HG03442 (cell line): ENCODE measurements around the gene COPS9.

Experiments
- ATAC-seq: cut with Tn5 transposase; IDR thresholded peaks from one replicate; pipeline ENCODE4 v1.9.1; 2021; ENCODE audit warnings: mild to moderate bottlenecking, moderate library complexity; ENCODE audit not compliant: unreplicated experiment

The COPS9 gene

DNA sequence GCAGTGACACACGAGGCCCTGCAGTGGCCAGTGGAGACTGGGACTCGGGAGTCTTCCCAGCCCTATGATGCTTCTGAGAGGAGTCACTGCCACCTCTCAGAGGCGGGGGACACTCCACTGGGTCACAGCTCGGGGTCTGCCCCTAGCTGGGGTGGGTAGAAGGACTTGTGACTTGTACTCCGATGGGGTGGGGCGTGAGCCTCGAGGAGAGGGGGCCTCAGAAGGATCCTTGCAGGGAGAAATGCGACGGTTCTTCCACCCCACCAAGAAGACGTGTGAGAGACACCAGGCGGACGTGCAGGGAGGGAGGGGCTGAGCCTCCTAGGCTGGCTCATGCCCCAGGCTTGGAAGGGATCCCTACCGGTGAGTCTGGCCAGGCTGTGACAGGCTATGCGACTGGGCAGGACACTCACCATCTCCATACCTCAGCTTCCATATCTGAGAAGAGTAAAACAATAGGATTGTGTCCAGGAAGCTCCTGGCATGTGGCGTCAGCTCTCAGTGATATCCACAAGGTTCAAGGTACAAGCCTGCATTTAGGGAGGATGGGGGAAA, 15.4 kb upstream of the COPS9 start:
- ATAC-seq, result no peak

GRCh38 chr2:240149943-240150784, 14.1 kb upstream of the COPS9 start:
- no peak for ATAC-seq

DNA sequence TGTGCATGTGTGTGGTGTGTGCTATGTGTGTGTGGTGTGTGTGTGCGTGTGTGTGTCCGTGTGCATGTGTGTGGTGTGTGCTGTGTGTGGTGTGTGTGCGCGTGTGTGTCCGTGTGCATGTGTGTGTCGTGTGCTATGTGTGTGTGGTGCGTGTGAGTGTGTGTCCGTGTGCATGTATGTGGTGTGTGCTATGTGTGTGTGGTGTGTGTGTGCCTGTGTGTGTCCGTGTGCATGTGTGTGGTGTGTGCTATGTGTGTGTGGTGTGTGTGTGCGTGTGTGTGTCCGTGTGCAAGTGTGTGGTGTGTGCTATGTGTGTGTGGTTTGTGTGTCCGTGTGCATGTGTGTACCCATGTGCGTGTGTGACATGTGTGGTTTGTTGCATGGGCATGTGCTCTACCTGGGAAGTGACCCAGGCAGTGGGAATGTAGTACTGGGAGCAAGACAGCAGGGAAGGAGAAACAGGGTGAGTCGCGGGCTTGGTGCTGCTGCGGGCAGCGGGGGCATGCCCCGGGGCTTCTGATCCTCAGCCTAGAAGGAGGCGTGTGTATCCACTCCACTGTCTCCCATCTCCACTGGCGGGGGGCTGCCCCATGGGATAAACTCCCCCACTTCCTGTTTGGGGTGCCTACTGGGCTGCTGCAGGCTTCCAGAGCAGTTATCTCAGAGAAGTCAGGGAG, 11.9 kb upstream of the COPS9 start:
- no peak for ATAC-seq

DNA sequence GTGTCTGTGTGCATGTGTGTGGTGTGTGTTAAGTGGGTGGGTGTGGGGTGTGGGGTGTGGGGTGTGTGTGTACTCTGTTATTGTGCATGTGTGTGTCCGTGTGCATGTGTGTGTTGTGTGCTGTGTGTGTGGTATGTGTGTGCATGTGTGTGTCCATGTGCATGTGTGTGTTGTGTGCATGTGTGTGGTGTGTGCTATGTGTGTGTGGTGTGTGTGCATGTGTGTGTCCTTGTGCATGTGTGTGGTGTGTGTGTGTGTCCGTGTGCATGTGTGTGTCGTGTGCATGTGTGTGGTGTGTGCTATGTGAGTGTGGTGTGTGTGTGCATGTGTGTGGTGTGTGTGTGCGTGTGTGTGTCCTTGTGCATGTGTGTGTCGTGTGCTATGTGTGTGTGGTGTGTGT, 11.3 kb upstream of the COPS9 start:
- ATAC-seq, result no peak

DNA sequence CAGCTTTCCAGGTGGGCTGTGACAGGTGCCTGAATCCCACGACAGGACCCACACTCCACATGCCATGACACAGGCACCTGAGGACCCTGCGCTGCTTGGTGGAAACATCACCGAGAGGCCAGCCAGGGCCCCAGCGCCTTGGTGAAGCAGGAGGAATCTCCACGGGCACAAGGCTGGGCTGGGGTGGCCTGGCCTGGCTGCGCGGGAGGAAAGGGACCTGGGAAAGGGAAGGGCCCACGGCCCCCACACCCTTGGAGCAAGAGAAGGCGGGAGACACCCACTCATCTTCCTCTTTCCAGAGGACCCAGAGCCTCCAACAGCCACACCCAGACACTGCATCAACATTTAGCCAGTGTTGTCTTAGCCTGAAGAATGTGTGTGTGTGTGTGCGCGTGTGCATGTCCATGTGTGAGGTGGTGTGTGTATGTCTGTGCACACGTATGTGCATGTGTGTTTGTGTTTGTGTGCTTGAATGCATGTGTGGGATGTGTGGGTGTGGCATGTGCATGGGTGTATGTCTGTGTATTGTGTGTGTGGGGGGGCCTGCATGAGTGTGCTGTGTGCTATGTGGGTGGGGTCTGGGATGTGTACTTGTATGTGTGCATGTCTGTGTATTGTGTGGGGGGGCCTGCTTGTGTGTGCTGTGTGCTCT, 10.6 kb upstream of the COPS9 start:
- ATAC-seq, result no peak

- ATAC-seq, result no peak
Measured at GRCh38 chr2:240146141-240146561, 10.0 kb upstream of the COPS9 start.

- ATAC-seq, result no peak
Measured at GRCh38 chr2:240145461-240145860, 9.4 kb upstream of the COPS9 start.

DNA sequence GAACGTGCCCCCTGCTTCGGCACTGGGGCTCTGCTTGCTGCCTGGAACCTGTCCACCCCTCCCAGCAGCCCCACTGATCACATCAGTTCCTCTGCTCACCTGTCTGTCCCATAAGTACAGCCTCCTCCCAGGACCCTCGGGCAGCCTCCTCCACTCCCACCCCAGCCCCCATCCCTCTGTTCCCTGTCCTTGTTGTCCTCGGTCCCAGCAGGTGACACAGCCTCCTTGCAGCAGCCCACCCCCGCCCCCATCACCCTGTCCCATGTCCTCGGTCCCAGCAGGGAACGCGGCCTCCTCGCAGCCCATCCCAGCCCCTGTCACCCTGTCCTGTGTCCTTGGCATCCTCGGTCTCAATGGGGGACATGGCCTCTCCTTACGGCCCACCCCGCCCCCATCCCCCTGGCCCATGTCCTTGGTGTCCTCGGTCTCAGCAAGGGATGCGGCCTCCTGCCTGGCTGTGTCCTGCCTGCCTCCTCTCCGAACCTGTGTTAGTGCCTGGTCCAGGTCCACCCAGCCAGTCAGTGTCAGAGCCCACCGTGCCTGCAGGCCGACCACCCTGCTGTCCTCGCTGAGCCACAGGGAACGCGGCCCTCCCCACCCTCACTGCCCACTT, 8.7 kb upstream of the COPS9 start:
- no peak for ATAC-seq

DNA sequence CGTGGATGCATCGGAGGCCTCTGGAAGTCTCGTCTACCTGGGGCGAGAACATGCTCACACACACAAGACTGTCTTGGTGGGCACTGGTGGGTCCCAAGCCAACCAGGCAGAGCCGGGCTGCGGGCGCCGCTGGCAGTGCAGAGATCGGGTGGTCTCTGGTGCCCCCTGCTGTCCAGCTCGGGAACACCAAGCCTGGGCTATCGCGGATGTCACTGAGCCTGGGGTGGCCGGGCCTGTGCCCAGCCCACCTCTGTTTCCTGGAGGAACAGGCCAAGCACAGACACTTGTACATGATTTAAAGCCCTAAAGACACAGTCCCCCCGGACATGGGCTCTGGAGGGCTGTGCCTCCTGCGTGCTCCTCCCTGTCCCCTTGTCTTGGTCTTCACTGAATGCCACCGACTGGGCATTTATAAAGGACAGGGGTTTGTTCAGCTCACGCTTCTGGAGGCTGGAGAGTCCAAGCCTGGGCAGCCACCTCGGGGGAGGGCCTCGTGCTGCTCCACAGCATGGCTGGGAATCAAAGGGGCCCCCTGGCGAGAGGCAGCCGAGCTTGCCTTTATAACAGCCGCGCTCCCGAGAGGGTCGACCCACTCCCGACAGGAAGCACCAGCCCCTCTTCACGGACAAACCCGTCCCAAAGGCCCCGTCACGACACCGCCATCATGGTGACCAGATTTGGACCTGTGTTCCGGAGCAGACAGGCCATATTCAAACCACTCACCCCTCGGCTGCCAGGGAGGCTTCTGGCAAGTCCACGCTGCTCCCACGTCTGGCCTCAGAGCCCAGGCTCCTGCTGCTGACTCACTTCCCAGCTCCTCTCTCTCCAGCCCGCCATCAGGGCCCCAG, 7.9 kb upstream of the COPS9 start:
- ATAC-seq, result no peak

GRCh38 chr2:240143276-240143675, 7.2 kb upstream of the COPS9 start:
- ATAC-seq, result no peak

DNA sequence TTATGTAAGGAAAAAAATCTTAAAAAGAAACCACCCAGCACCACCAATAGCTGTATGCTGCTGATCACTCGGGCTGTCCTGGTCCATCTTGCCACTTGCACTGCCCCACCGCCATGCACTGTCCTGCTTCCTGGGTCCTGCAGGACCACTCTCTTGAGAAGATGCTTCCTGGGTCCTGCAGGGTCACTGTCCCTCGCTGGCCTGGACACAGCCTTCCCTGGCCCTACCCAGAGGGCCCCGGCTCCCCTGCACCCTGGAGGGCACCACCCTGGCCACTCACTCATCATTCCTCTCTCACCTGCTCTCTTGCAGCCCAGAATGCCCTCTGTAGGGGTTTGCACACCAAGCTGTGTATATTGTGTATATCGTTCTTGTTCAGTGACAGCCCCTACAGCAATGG, 6.8 kb upstream of the COPS9 start:
- ATAC-seq, result no peak

- no peak for ATAC-seq
Measured at GRCh38 chr2:240142256-240142775, 6.2 kb upstream of the COPS9 start.

DNA sequence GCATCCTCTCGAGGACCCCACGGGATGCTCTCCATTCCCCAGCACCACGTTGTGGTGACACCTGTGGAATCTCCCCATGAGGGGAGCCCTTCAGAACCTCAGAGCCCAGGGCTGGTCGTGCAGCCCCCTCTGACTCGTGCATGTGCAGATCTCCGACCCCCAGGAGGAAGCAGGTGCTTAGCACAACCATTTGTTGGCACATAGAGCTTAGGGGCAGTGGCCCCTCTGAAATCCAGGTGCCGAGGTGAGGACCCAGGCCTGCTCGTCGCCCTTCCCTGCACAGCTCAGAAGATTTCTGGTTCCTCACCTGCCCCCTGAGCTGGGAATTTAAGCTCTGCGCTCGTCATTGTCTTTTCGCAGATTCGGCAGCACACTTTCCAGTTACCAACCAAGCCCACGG, 5.6 kb upstream of the COPS9 start:
- ATAC-seq, result no peak

GRCh38 chr2:240140920-240141319, 4.8 kb upstream of the COPS9 start:
- ATAC-seq, result no peak

- ATAC-seq, result no peak
Measured at GRCh38 chr2:240140511-240140910, 4.4 kb upstream of the COPS9 start, which contains the start of gene OTOS. TSS of gene OTOS (minus strand) at chr2:240140658. CDS start at chr2:240140326, 332 bp downstream.

DNA sequence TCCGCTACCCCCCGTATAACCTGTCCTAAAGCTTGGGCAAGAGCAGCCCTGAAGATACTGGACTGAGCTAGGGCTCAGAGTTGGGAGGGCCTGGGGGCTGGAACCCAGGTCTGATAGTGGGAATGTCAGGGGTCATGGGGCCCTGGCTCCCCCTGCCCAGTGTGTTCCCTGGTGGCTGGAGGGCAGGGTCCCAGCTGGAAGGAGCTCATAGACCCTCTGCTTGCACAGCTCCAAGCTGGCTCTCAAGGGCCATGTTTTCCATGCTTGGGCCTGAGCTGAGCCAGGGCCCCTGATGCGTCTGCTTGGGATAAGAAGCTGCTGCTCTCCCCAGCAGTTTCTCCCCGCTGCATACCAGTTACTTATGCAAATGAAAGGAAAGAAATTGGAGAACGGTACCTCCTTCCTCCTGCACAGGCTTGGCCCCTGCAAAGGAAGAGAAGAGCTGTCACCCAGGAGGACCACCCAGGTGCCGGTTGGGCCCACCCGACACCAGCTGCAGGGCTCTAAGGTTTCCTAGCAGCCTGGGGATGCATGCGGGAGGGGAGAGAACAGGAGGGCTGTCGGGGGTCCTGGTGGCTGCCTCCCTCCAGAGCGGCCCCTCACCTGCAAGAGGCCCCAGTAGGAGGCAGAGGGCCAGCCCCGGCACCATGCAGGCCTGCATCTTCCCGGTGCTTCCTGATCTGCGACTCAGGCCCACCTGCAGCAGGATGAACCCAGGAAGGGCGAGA, 3.7 kb upstream of the COPS9 start:
- no peak for ATAC-seq

DNA sequence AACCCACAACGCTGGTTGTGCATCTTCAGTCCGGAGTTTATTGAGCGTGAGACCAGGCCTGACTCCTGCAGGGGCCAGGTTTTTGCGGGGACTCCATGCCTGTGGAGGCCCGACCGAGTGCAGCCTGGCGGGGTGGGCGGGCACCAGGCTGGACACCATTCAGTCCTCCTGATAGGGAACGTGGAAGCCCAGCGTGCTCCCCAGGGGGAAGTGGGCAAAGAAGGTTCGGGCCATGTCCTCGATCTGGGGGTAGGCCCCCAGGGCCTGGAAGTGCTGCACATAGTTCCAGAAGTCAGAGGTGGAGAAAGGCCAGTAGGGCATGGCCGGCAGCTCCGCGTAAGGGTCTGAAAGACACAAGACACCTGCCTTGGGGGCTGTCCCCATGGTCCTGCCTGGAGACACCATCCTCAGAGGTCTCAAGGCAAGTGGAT, 2.9 kb upstream of the COPS9 start:
- no peak for ATAC-seq

GRCh38 chr2:240138254-240138984, 2.3 kb upstream of the COPS9 start:
- ATAC-seq, result no peak
